ENCODE data around the gene SLCO6A1.

DNA sequence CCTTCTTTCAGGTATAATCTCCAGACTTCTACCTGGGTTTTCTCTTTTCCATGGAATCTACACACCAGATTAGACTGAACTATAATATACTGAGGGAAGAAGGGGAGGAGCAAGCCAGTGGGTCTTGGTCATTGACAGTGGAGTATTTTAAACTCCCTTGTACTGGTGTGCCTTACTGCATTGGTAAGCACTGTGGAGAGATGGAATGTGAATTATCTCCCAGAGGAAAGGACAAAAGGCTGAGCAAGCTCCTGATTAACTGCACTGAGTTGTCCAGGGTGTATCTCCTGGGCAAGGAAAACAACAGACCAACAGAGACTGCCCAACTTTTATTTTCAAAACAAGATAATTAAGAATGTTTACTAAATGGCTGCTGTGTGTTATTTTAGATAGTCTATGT is 29.8 kb upstream of the SLCO6A1 start:
- TF ChIP-seq, protein P1, sequence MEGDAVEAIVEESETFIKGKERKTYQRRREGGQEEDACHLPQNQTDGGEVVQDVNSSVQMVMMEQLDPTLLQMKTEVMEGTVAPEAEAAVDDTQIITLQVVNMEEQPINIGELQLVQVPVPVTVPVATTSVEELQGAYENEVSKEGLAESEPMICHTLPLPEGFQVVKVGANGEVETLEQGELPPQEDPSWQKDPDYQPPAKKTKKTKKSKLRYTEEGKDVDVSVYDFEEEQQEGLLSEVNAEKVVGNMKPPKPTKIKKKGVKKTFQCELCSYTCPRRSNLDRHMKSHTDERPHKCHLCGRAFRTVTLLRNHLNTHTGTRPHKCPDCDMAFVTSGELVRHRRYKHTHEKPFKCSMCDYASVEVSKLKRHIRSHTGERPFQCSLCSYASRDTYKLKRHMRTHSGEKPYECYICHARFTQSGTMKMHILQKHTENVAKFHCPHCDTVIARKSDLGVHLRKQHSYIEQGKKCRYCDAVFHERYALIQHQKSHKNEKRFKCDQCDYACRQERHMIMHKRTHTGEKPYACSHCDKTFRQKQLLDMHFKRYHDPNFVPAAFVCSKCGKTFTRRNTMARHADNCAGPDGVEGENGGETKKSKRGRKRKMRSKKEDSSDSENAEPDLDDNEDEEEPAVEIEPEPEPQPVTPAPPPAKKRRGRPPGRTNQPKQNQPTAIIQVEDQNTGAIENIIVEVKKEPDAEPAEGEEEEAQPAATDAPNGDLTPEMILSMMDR (optimal IDR thresholded peaks at IDR 0.05 in 1 of 3, IDR thresholded peaks at IDR 0.05 in 1 of 3, conservative IDR thresholded peaks at IDR 0.05 in 1 of 3; ENCODE audit: extremely low read depth in 1 of 3, insufficient read depth in 2 of 3, low read length in 3 of 3) = no peak
- TF ChIP-seq EZH2 (IDR thresholded peaks at IDR 0.05; ENCODE audit: low read length) = no peak

All from keratinocyte (primary cell).